Loucy (cell line): ENCODE data around the gene EIF4G3.

Source experiments
- H2AFZ ChIP-seq: fragments of 200-600 bp; sonication (generic); 2 replicates; pipeline ENCODE4 v1.6.0; 2016; ENCODE audit warnings: antibody characterized with exemption, mild to moderate bottlenecking, low read length, moderate library complexity
- H3F3A ChIP-seq: fragments of 200-600 bp; 2 replicates; pipeline ENCODE4 v1.6.0; 2016; ENCODE audit warnings: antibody characterized with exemption, low read depth, mild to moderate bottlenecking
- H3K27me3 ChIP-seq: fragments of 200-600 bp; sonication (generic); 2 replicates; pipeline ENCODE4 v1.6.1; 2014; ENCODE audit warnings: low read length, mild to moderate bottlenecking; ENCODE audit not compliant: insufficient read depth, poor library complexity, severe bottlenecking
- H3K36me3 ChIP-seq: fragments of 200-600 bp; sonication (generic); 2 replicates; pipeline ENCODE4 v1.6.1; 2016; ENCODE audit warnings: low read length; ENCODE audit not compliant: insufficient read depth
- H3K4me1 ChIP-seq: fragments of 200-600 bp; sonication (generic); 2 replicates; pipeline ENCODE4 v1.5.1; 2014; ENCODE audit warnings: low read length, mild to moderate bottlenecking; ENCODE audit not compliant: insufficient read depth, poor library complexity, severe bottlenecking
- H3K4me2 ChIP-seq: fragments of 200-600 bp; sonication (generic); 2 replicates; pipeline ENCODE4 v1.6.0; 2014; ENCODE audit warnings: antibody characterized with exemption, low read length, low read depth, mild to moderate bottlenecking; ENCODE audit not compliant: poor library complexity, severe bottlenecking
- H3K4me3 ChIP-seq: fragments of 200-600 bp; sonication (generic); 2 replicates; pipeline ENCODE4 v1.5.1; 2014; ENCODE audit warnings: low read length, mild to moderate bottlenecking, mixed read lengths; ENCODE audit not compliant: poor library complexity, severe bottlenecking
- H3K79me2 ChIP-seq: fragments of 200-600 bp; sonication (generic); 2 replicates; pipeline ENCODE4 v1.6.1; 2014; ENCODE audit warnings: low read length; ENCODE audit not compliant: insufficient read depth
- H3K9ac ChIP-seq: fragments of 200-600 bp; sonication (generic); 2 replicates; pipeline ENCODE4 v1.6.0; 2014; ENCODE audit warnings: mild to moderate bottlenecking, low read depth, low read length, moderate library complexity; ENCODE audit not compliant: poor library complexity, severe bottlenecking
- H3K9me2 ChIP-seq: fragments of 200-600 bp; sonication (generic); replicated peaks from 2 replicates; pipeline ENCODE4 v1.6.1; 2016; ENCODE audit warnings: low read depth, low read length, mixed read lengths
- H3K9me3 ChIP-seq: fragments of 200-600 bp; sonication (generic); 2 replicates; pipeline ENCODE4 v1.6.1; 2014; ENCODE audit warnings: mild to moderate bottlenecking, antibody characterized with exemption, low read length, low read depth; ENCODE audit not compliant: insufficient read depth
- H4K20me1 ChIP-seq: fragments of 200-600 bp; sonication (generic); 2 replicates; pipeline ENCODE4 v1.6.0; 2014; ENCODE audit warnings: antibody characterized with exemption, low read length, mild to moderate bottlenecking; ENCODE audit not compliant: insufficient read depth, poor library complexity, severe bottlenecking
- EZH2phosphoT487 ChIP-seq: fragments of 200-600 bp; IDR thresholded peaks from 2 replicates; pipeline ENCODE4 v1.6.1; 2018; ENCODE audit warnings: antibody characterized with exemption, mild to moderate bottlenecking, moderate library complexity, borderline replicate concordance
- TF ChIP-seq, protein P1 (sequence below): fragments of 200-600 bp; sonication (generic); conservative IDR thresholded peaks from 2 replicates; pipeline ENCODE4 v1.5.1; 2014; ENCODE audit warnings: mild to moderate bottlenecking, antibody characterized with exemption, low read length

Gene EIF4G3

DNA sequence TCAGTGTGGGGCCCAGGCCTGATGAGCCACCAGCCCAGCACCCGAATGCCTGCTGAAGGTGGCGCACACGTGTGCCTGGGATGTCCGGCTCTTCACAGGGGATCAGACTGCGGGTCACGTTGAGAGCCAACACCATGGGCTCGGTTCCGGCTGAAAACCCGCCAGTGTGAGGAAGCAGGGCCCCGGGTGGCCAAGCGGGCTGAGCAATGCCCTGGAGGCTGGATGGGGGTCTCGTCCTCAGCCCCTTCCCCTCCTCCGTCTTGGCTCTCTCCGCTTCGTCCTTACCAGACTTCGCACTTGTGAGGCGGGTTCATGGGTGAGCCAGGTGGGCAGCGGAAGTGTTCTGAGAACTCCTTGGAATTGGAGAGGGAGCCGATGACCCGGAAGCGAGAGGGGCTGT lies 43.0 kb upstream of the EIF4G3 start:
- no peaks in the 10 kb centered on the region for H3F3A ChIP-seq
- H3K9ac ChIP-seq, result no peak overlapping the region
- no peaks in the 10 kb centered on the region for H3K79me2 ChIP-seq
- no peaks in the 10 kb centered on the region for H3K9me2 ChIP-seq
- no peaks in the 10 kb centered on the region for H3K4me1 ChIP-seq
- H2AFZ ChIP-seq, result no peak overlapping the region
- TF ChIP-seq EZH2phosphoT487, result no peak
- TF ChIP-seq, protein P1, sequence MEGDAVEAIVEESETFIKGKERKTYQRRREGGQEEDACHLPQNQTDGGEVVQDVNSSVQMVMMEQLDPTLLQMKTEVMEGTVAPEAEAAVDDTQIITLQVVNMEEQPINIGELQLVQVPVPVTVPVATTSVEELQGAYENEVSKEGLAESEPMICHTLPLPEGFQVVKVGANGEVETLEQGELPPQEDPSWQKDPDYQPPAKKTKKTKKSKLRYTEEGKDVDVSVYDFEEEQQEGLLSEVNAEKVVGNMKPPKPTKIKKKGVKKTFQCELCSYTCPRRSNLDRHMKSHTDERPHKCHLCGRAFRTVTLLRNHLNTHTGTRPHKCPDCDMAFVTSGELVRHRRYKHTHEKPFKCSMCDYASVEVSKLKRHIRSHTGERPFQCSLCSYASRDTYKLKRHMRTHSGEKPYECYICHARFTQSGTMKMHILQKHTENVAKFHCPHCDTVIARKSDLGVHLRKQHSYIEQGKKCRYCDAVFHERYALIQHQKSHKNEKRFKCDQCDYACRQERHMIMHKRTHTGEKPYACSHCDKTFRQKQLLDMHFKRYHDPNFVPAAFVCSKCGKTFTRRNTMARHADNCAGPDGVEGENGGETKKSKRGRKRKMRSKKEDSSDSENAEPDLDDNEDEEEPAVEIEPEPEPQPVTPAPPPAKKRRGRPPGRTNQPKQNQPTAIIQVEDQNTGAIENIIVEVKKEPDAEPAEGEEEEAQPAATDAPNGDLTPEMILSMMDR, result no peak
- no peak overlapping the region for H3K4me2 ChIP-seq
- no peaks in the 10 kb centered on the region for H4K20me1 ChIP-seq
- no peak overlapping the region for H3K4me3 ChIP-seq
- H3K36me3 ChIP-seq, result no peaks in the 10 kb centered on the region
- no peaks in the 10 kb centered on the region for H3K9me3 ChIP-seq
- H3K27me3 ChIP-seq, result no peaks in the 10 kb centered on the region

DNA sequence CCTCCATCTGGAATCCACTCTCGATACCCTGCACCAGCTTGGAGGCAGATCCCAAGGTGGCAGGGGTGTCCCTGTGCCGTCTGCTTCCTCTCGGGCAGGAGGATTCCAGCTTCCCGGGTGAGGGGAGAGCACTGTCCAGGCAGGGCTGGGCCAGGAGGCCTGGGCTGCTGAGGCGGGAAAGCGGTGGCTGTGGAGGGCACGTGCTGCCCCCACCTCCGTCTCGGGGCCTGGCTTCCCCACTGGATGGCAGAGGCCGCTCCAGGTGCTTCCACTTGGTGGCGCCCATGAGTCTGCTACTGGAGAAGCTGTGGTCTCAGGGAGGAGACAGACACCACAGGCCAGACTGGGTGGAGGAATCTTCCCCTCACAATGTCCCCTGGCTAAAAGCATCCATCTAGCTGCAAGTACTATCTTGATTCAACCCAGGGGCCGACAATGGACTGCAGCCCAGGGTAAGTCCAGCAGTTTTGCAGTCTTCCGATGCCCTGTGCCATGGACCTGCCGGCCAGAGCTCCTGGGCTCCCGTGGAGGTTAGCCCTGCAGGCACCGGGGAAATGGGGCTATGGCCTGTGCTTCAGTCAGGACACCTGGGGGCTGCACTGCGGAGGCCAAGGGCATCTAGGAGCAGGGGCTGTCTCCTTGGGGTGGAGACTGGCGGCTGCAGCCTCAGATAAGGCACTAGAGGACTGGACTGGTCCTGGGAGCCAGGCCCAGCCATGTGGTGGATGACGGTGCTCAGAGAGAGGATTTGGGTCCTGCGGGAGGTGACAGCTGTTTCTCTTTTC lies 41.3 kb upstream of the EIF4G3 start:
- Histone ChIP-seq H3K79me2 (no peaks in the 10 kb centered on the region), H3K4me1 (no peaks in the 10 kb centered on the region), H3K9me3 (no peaks in the 10 kb centered on the region), H2AFZ (no peak overlapping the region), H3K9me2 (no peaks in the 10 kb centered on the region), H3K36me3 (no peaks in the 10 kb centered on the region), H3K27me3 (no peaks in the 10 kb centered on the region), H3K4me3 (no peak overlapping the region), H3K9ac (no peak overlapping the region), H3F3A (no peaks in the 10 kb centered on the region), H4K20me1 (no peaks in the 10 kb centered on the region), H3K4me2 (no peak overlapping the region)
- TF ChIP-seq, protein P1, result peak; percentile 69
- TF ChIP-seq EZH2phosphoT487, result no peak

DNA sequence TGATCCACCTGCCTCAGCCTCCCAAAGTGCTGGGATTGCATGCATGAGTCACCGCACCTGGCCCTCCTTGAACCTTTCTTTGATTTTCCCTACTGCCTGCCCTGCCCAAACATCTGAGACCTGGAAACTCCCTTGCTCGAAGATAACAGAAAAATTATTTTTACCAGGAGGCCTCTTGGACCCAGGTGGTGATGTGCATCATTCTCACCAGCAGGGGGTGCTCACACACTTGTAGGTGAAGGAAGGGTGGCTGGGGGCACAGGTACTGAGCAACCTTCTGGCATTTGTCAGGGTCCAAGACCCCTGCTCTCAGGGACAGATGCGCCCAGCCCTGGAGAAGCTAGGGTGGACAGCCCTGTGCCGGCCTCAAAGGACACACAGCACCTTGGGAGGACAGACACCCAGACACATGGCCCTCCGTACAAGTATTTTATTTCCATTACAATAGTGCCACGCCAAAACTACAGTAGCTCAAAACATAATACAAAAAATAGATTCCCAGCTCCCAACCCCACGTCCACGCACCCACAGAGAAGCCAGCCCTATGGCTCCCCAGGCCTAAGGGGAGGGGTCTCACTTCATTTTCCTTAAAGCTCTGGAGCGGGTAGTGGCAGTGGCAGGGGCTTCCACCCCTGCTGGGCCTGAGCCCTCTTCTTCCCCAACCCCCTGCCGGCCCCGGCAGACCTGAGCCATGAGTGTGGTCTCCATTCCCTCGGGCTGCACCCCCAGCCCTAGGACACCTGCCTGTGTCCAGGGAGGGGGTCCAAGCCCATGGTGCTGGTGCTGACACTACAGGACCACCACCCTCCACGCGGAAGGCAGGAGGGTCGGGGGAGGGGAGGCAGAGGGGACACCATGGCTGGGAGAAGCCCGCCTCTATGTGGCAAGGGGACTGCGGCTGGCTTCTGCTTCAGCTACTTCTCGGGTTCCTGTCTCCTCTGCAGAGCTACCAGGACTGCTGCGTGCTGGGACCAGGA lies 40.4 kb upstream of the EIF4G3 start:
- Histone ChIP-seq H3K4me1 (no peaks in the 10 kb centered on the region), H3K9ac (no peak overlapping the region), H2AFZ (no peak overlapping the region), H3F3A (no peaks in the 10 kb centered on the region), H3K79me2 (no peaks in the 10 kb centered on the region), H3K9me3 (no peaks in the 10 kb centered on the region), H3K9me2 (no peaks in the 10 kb centered on the region), H3K27me3 (no peaks in the 10 kb centered on the region), H3K36me3 (no peaks in the 10 kb centered on the region), H3K4me2 (no peak overlapping the region), H4K20me1 (no peaks in the 10 kb centered on the region), H3K4me3 (no peak overlapping the region)
- TF ChIP-seq EZH2phosphoT487, result no peak
- TF ChIP-seq, protein P1, result peak; percentile 81
